B cell (primary cell): ENCODE measurements around the gene SGCD.
"Not testable (repeated sequence)": the region's sequence is repeated elsewhere in the genome, so short reads cannot be mapped to it uniquely, and the experiment has no call there.

Experiments
- CTCF ChIP-seq: fragments of 200-600 bp; IDR thresholded peaks from one replicate; pipeline ENCODE4 v1.8.0; 2022; ENCODE audit warnings: antibody characterized with exemption, mild to moderate bottlenecking
- EZH2 ChIP-seq: IDR thresholded peaks from 2 replicates; pipeline ENCODE4 v1.6.1; 2012; ENCODE audit warnings: borderline replicate concordance, low read depth, mild to moderate bottlenecking, moderate library complexity, low read length; ENCODE audit not compliant: insufficient read depth, poor library complexity, severe bottlenecking

- TF ChIP-seq CTCF, EZH2: not testable (repeated sequence)
Measured at GRCh38 chr5:156666686-156667085, 339.7 kb downstream of the SGCD start.
